Stimulated activated CD4-positive, alpha-beta T cell treated with anti-CD3 and anti-CD28 coated beads, Interleukin-2, amount 100 ng/mL, for 24 hours (primary cell): Measurements from ENCODE around the gene MAN1C1.
"Not testable (repeated sequence)": the region's sequence is repeated elsewhere in the genome, so short reads cannot be mapped to it uniquely, and the experiment has no call there.

Source experiments
- DNase-seq, 2 donors: peaks; one replicate each; pipeline ENCODE4 v3.0.0-alpha.2; 2020

Gene MAN1C1

GRCh38 chr1:25583519-25584370, 32.8 kb upstream of the MAN1C1 start:
- DNase-seq = no peak

DNA sequence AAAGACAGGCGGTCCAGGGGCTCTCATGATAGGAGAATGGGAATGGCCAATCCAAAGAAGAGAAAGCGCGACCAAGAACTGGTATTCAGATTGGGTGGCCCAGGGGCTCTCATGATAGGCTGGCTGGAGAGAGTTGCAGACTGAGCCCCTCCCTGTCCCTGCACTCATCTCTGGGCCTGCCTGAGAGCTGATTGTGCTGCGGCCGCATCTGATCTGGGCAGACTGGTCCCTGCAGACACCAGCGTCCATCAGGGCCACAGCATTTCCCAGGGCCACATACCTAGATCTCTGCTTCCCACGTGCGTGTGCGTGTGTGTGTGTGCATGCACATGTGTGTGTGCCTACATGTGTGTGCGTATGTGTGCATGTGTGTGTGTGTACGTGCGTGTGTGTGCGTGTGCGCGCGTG, 30.4 kb upstream of the MAN1C1 start:
- no peak for DNase-seq

DNA sequence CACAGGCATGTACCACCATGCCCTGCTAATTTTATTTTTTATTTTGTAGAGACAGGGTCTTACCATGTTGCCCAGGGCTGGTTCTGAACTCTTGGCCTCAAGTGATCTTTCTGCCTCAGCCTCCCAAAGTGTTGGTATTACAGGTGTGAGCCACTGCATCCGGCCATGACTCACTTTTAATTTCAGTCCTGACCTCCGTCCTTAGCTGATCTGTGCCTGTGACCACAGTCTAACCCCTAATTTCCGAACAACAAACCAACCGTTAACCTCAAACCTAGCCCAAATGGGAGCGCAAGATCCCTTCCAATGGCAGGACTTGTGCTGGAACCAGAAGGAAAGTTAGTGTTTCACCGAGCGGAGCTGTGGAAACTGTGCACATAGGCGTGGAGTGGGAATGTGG, 29.3 kb upstream of the MAN1C1 start:
- no peak for DNase-seq

DNA sequence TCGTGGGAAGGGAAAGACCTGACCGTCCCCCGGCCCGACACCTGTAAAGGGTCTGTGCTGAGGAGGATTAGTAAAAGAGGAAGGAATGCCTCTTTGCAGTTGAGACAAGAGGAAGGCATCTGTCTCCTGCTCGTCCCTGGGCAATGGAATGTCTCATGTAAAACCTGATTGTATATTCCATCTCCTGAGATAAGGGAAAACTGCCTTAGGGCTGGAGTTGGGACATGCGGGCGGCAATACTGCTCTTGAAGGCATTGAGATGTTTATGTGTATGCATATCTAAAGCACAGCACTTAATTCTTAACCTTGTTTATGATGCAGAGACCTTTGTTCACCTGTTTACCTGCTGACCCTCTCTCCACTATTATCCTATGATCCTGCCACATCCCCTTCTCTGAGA, 28.4 kb upstream of the MAN1C1 start:
- not testable (repeated sequence) for DNase-seq

DNA sequence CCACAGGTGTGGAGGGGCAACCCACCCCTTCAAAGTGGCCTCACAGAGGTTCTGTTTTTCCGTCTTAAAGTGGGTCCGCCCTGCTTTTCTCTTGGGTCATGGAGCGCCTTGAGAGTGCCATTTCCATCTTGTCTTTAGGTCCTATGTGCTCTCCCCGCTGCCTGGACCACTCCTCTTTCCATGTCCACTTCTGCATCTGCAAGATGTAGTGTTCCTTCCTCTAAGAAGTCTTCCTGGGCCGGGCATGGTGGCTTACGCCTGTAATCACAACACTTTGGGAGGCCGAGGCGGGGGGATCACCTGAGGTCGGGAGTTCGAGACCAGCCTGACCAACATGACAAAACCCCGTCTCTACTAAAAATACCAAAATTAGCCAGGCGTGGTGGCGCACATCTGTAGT, 27.8 kb upstream of the MAN1C1 start:
- not testable (repeated sequence) for DNase-seq

DNA sequence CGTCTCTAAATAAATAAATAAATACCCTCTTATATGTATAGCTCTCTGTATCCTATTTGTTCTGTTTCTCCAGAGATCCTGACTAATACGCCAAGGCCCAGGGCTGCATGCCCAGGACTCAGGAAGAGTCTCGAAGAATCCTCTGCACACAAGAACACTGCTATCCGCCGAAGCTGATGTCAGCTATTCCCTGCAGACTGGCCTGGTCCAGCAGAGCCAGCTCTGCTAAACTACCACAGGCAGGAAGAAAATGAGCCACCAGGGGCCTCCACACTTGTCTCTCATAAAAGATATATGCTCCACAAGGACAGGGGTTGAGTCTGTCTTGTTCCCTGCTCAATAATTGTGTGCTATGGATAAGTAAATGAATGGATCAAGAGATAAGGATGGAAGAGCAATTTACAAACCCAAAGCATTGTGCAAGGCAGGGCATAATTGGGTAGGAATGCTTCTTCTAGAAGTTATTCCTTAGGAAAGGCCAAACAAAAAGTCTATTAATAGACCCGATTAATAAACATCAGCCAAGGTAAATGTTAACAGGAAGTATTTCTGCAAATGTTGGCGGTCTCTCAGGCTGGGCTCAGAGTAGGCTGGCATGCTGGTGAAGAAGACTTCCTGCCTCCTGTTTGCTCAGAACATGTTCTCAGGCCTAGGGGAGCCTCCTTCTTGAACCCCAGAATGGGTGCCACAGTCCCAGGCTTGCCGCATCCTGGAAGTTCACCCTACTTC, 26.3 kb upstream of the MAN1C1 start:
- DNase-seq = no peak

- no peak for DNase-seq
Observed at GRCh38 chr1:25593861-25594260, 22.7 kb upstream of the MAN1C1 start.

DNA sequence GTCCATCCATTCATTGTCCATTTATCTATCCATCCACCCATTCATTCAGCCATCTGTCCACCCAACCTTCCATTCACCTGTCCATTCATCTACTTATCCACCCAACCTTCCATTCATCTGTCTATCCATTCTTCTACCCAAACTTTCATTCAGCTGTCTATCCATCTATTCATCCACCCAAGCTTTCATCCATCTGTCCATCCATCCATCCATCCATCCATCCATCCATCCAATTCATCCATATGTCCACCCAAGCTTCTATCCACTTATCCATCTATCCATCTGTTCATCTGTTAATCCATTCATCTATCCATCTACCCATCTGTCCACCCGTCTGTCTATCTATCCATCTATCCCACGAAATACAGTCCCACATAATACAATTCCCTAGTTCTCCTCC, 21.6 kb upstream of the MAN1C1 start:
- no peak for DNase-seq

DNA sequence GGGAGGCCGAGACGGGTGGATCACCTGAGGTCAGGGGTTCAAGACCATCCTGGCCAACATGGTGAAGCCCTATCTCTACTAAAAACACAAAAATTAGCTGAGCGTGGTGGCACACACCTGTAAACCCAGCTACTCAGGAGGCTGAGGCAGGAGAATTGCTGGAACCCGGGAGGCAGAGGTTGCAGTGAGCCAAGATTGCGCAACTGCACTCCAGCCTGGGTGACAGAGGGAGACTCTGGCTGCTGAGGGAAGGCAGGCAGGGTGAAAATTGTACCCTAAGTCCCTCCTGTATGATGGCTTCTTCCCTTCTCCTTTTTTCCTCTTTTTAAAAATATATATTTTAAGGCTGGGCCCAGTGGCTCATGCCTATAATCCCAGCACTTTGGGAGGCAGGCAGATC, 19.9 kb upstream of the MAN1C1 start:
- not testable (repeated sequence) for DNase-seq

DNA sequence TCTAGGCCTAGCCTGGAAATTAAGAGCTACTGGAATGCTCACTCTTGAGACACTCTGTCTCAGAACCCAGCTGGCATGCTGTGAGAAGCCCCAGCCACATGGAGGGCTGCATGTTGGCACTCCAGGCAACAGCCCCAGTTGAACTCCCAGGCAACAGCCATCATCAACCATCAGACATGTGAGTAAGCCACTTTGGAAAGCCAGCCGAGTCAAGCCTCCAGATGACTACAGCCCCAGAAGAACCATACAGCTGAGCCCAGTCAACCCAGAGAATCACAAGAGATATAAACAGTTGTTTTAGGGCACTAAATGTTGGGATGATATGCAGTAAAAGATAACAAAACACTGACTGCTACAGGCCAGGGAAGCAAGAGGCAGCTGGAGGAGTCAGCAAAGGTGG, 17.7 kb upstream of the MAN1C1 start:
- no peak for DNase-seq

- no peak for DNase-seq
Observed at GRCh38 chr1:25599969-25600610, 16.5 kb upstream of the MAN1C1 start.

DNA sequence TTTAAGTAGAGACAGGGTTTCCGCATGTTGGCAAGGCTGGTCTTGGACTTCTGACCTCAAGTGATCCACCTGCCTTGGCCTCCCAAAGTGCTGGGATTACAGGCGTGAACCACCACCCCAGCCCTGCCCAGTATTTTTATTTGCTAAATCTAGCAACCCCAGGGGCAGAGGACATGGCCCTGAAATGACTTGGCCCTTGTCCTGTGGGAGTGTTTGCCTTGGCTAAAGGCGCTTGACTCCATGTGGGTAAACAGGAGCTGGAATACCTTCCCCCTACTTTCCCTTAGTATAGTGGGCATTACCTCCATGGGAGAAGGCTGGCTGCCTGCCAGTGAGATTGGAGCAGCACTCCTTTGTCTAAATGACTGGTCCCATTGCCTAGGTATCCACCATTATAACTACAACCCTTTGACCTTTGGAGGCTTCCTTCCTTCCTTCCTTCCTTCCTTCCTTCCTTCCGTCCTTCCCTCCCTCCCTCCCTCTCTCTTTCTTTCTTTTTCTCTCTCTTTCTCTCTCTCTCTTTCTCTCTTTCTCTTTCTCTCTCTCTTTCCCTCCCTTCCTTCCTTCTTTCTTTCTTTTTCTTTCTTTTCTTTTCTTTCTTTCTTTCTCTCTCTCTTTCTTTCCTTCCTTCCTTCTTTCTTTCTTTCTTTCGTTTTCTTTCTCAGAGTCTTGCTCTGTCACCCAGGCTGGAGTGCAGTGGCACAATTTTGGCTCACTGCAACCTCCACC, 15.5 kb upstream of the MAN1C1 start:
- DNase-seq = not testable (repeated sequence)

DNA sequence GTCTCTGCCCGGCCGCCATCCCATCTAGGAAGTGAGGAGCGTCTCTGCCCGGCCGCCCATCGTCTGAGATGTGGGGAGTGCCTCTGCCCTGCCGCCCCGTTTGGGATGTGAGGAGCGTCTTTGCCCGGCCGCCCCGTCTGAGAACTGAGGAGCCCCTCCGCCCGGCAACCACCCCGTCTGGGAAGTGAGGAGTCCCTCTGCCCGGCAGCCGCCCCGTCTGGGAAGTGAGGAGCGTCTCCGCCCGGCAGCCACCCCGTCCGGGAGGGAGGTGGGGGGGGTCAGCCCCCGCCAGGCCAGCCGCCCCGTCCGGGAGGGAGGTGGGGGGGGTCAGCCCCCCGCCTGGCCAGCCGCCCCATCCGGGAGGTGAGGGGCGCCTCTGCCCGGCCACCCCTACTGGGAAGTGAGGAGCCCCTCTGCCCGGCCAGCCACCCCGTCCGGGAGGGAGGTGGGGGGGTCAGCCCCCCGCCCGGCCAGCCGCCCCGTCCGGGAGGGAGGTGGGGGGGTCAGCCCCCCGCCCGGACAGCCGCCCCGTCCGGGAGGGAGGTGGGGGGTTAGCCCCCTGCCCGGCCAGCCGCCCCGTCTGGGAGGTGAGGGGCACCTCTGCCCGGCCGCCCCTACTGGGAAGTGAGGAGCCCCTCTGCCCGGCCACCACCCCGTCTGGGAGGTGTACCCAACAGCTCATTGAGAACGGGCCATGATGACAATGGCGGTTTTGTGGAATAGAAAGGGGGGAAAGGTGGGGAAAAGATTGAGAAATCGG, 12.6 kb upstream of the MAN1C1 start:
- DNase-seq = not testable (repeated sequence)

GRCh38 chr1:25607123-25607522, 9.5 kb upstream of the MAN1C1 start:
- DNase-seq = no peak

DNA sequence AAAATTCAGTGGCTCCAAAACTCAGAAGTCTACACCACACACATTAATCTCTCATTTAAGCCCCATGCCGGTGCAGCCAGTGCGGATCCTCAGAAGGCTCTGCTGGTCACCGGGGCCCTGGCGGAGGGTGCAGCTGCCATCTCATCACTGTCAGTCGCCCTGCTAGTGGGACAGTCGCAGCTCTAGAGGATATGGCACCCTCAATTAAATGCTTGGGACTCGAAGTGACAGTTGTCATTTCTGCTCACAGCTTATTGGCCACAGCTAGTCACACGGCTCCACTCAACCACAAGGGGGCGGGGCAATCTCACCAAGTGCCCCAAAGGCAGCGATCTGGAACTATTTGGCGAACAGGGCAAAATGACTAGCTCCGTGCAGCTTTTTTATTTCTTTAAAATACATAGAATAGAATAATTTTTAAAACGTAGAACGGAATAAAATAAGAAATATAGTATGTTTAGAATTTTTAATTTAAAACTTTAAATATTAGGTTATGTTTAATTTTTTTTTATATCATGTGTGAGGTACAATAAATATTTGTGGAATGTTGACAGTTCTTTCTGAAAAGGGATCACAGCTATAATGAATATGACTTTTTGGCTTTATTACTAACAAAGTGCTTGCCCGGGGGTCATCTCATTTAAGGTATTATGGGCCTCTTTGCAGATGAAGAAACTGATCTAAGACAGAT, 8.0 kb upstream of the MAN1C1 start:
- DNase-seq = peak; percentile 92

DNA sequence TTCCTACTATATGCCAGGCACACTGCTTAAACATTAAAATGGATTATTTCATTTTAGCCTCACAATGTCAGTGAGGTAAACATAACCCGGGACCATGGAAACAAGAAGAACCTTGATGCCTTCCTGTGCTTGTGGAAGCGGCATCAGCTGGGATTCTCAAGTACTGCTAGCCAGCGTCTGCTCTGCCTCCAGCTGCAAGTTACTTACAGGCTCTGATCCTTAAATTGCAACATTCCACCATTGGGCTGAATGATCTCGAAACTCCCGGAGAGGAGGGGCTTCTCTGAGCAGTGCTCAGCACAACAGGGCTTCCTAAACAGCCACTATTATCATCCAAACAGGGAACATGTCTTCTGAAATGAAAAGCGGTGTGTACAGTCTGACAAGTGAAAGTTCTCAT, 6.7 kb upstream of the MAN1C1 start:
- no peak for DNase-seq

- DNase-seq = no peak
Observed at GRCh38 chr1:25610822-25611630, 5.6 kb upstream of the MAN1C1 start.

GRCh38 chr1:25611843-25612242, 4.7 kb upstream of the MAN1C1 start:
- no peak for DNase-seq

- no peak for DNase-seq
Observed at GRCh38 chr1:25612421-25612820, 4.2 kb upstream of the MAN1C1 start.

DNA sequence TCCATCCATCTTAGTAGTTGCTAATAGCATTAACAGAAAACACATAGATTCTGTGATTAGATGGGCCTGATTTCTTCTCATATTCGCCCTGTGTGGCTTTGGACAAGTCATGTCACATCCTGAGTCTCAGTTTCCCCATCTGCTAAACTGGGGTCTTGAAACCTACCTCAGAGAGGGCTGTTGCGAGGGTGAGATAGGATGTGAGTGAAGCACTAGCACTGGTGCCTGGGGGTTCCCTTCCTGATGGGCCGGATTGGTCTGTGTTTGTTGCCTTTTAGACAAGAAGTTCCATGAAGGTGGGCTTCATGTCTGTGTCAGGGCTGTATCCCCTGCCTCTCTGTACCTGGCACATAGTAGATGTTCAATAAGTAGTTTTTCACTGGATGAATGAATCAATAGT, 3.5 kb upstream of the MAN1C1 start:
- no peak for DNase-seq
